Endothelial cell (in vitro differentiated cells): ENCODE data around the gene KCNK15. TPM values are rescaled to one million over a fixed set of nuclear protein-coding genes. Genes with fewer than 3 reads are reported as not detected.

Experiments used
- DNase-seq: peaks from one replicate; pipeline ENCODE4 v3.0.0; 2021; ENCODE audit warnings: low spot score
- H3K27ac Mint-ChIP-seq: one replicate; pipeline ENCODE4 v1.8.0; 2021; ENCODE audit warnings: mixed read lengths, inconsistent platforms; ENCODE audit not compliant: unreplicated experiment
- H3K27me3 Mint-ChIP-seq: one replicate; pipeline ENCODE4 v1.8.0; 2021; ENCODE audit warnings: mild to moderate bottlenecking, moderate library complexity, mixed read lengths, inconsistent platforms; ENCODE audit not compliant: unreplicated experiment
- H3K36me3 Mint-ChIP-seq: one replicate; pipeline ENCODE4 v1.8.0; 2021; ENCODE audit warnings: mild to moderate bottlenecking, low read depth, mixed read lengths, inconsistent platforms; ENCODE audit not compliant: unreplicated experiment
- H3K4me1 Mint-ChIP-seq: one replicate; pipeline ENCODE4 v1.8.0; 2021; ENCODE audit warnings: mild to moderate bottlenecking, mixed read lengths, inconsistent platforms; ENCODE audit not compliant: unreplicated experiment
- H3K4me3 Mint-ChIP-seq: one replicate; pipeline ENCODE4 v1.8.0; 2021; ENCODE audit warnings: mild to moderate bottlenecking, mixed read lengths, inconsistent platforms; ENCODE audit not compliant: unreplicated experiment
- H3K9me3 Mint-ChIP-seq: one replicate; pipeline ENCODE4 v1.8.0; 2021; ENCODE audit warnings: mixed read lengths, inconsistent platforms; ENCODE audit not compliant: unreplicated experiment
- CTCF ChIP-seq: fragments of 200-600 bp; sonication (generic); IDR thresholded peaks from one replicate; pipeline ENCODE4 v1.5.0; 2021; ENCODE audit warnings: antibody characterized with exemption; ENCODE audit not compliant: unreplicated experiment
- total RNA-seq: library from RNA; stranded (reverse); fragmentation: NEBNext Ultra II Directional; extraction: Animal tissue kit (Norgen Biotek cat#: 25700); gene quantifications from one replicate; pipeline ENCODE4 v1.2.1, GENCODE V29; 2021; ENCODE audit not compliant: unreplicated experiment

Gene KCNK15
- total RNA-seq, 1 donor from 2014 or later, result not detected

- no peak for TF ChIP-seq CTCF
- H3K4me1 Mint-ChIP-seq, result no peaks in the 10 kb centered on the region
- H3K36me3 Mint-ChIP-seq, result no peaks in the 10 kb centered on the region
- no peak overlapping the region for H3K27ac Mint-ChIP-seq
- H3K4me3 Mint-ChIP-seq, result no peak overlapping the region
- H3K27me3 Mint-ChIP-seq, result no peaks in the 10 kb centered on the region
- DNase-seq, result peak; percentile 73
- H3K9me3 Mint-ChIP-seq, result no peaks in the 10 kb centered on the region
Measured at GRCh38 chr20:44780226-44780625, 34.6 kb downstream of the KCNK15 start.

GRCh38 chr20:44781118-44781517 lies 35.5 kb downstream of the KCNK15 start:
- Mint-ChIP-seq H3K36me3 (no peaks in the 10 kb centered on the region), H3K9me3 (no peaks in the 10 kb centered on the region), H3K4me1 (peaks cover 5% of the 10 kb centered on the region), H3K27me3 (no peaks in the 10 kb centered on the region), H3K4me3 (no peak overlapping the region), H3K27ac (no peak overlapping the region)
- DNase-seq, result no peak
- no peak for TF ChIP-seq CTCF

GRCh38 chr20:44781791-44782190 lies 36.1 kb downstream of the KCNK15 start:
- Mint-ChIP-seq H3K27me3 (peaks cover 3% of the 10 kb centered on the region), H3K27ac (no peak overlapping the region), H3K9me3 (no peaks in the 10 kb centered on the region), H3K4me1 (peaks cover 5% of the 10 kb centered on the region), H3K4me3 (no peak overlapping the region), H3K36me3 (no peaks in the 10 kb centered on the region)
- DNase-seq, result no peak
- TF ChIP-seq CTCF, result no peak

- Mint-ChIP-seq H3K4me3 (no peak overlapping the region), H3K27ac (no peak overlapping the region), H3K9me3 (no peaks in the 10 kb centered on the region), H3K4me1 (peaks cover 5% of the 10 kb centered on the region), H3K27me3 (peaks cover 3% of the 10 kb centered on the region), H3K36me3 (no peaks in the 10 kb centered on the region)
- no peak for TF ChIP-seq CTCF
- no peak for DNase-seq
Measured at GRCh38 chr20:44784688-44785087, 39.0 kb downstream of the KCNK15 start.

- Mint-ChIP-seq H3K27ac (no peak overlapping the region), H3K27me3 (peaks cover 3% of the 10 kb centered on the region), H3K4me1 (peaks cover 5% of the 10 kb centered on the region), H3K36me3 (no peaks in the 10 kb centered on the region), H3K9me3 (no peaks in the 10 kb centered on the region), H3K4me3 (no peak overlapping the region)
- TF ChIP-seq CTCF, result no peak
- DNase-seq, result no peak
Measured at GRCh38 chr20:44785768-44786167, 40.1 kb downstream of the KCNK15 start.
